Right atrium auricular region (tissue), 2 donors: ENCODE results near the gene ZBTB7A. TPM values are rescaled to one million over a fixed set of nuclear protein-coding genes. Genes with fewer than 3 reads are reported as not detected.

Experiments used
- DNase-seq: peaks from one replicate; pipeline ENCODE4 v3.0.0-alpha.2; 2019; ENCODE audit warnings: low spot score
- H3K27ac ChIP-seq, 2 donors: fragments of 200-600 bp; sonication (generic); 1 replicate in 1 of 2; 2 replicates in 1 of 2; pipeline ENCODE4 v1.5.1; 2016 to 2019
- H3K27me3 ChIP-seq, 2 donors: fragments of 200-600 bp; sonication (generic); one replicate each; pipeline versions ENCODE4 v1.5.1 to v1.6.0; 2017 to 2019
- H3K36me3 ChIP-seq: fragments of 200-600 bp; sonication (generic); one replicate; pipeline ENCODE4 v1.5.1; 2016
- H3K4me1 ChIP-seq, 2 donors: fragments of 200-600 bp; sonication (generic); one replicate each; pipeline versions ENCODE4 v1.5.1 to v1.6.0; 2017 to 2019
- H3K4me3 ChIP-seq, 2 donors: fragments of 200-600 bp; sonication (generic); 1 replicate in 1 of 2; 2 replicates in 1 of 2; pipeline ENCODE4 v1.5.1; 2017 to 2019; ENCODE audit warnings: mild to moderate bottlenecking in 1 of 2, moderate library complexity in 1 of 2
- H3K9me3 ChIP-seq, 2 donors: fragments of 200-600 bp; sonication (generic); one replicate each; pipeline ENCODE4 v1.5.1; 2019
- total RNA-seq, 2 donors: library from RNA; depleted of rRNA; stranded (reverse); fragments of >200 nt; gene quantifications; one replicate each; pipeline ENCODE4 v1.1.0, GENCODE V29; 2016
- TF ChIP-seq, protein P1 (sequence below), 2 donors: fragments of 200-600 bp; sonication (generic); IDR thresholded peaks; one replicate each; pipeline ENCODE4 v1.5.1; 2019; ENCODE audit warnings: antibody characterized with exemption in 2 of 2

Gene ZBTB7A
- total RNA-seq, 2 donors from 2014 or later, result 33.8 to 50.0 TPM

DNA sequence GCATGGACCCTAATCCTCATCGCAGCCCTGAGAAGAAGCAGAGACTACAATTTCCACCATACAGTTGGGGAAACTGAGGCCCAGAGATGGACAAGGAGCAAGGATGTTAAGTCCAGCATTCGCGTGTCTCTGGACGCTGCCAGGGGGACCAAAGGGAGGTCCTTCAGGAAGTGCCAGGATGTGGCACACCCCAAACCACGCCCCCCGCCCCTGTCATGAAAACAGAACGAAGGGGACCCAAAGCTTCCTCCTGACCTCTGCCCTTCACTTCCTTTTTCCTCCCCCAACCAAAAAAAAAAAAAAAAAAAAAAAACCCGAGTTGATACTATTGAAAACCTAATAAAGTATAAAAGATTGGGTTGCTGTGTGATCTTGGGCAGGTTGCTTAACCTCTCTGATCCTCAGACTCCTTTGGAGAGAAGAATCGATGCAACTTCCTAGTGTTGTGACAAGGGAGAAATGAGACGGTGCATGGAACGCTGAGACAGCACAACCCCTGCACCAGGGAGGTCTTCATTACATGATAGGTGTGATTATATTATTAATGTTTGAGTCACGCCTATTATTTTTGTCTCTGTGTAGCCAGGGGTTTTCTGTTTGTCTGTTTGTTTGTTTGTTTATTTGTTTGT, 2.7 kb upstream of the ZBTB7A start:
- Histone ChIP-seq H3K4me1 (peaks cover 0 to 13% of the 10 kb centered on the region in 2 donors), H3K9me3 (no peaks in the 10 kb centered on the region), H3K27ac (no peak overlapping the region), H3K36me3 (no peaks in the 10 kb centered on the region), H3K27me3 (no peaks in the 10 kb centered on the region), H3K4me3 (no peak overlapping the region)
- no peak for DNase-seq
- TF ChIP-seq, protein P1, sequence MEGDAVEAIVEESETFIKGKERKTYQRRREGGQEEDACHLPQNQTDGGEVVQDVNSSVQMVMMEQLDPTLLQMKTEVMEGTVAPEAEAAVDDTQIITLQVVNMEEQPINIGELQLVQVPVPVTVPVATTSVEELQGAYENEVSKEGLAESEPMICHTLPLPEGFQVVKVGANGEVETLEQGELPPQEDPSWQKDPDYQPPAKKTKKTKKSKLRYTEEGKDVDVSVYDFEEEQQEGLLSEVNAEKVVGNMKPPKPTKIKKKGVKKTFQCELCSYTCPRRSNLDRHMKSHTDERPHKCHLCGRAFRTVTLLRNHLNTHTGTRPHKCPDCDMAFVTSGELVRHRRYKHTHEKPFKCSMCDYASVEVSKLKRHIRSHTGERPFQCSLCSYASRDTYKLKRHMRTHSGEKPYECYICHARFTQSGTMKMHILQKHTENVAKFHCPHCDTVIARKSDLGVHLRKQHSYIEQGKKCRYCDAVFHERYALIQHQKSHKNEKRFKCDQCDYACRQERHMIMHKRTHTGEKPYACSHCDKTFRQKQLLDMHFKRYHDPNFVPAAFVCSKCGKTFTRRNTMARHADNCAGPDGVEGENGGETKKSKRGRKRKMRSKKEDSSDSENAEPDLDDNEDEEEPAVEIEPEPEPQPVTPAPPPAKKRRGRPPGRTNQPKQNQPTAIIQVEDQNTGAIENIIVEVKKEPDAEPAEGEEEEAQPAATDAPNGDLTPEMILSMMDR (IDR thresholded peaks at IDR 0.05), result no peak

DNA sequence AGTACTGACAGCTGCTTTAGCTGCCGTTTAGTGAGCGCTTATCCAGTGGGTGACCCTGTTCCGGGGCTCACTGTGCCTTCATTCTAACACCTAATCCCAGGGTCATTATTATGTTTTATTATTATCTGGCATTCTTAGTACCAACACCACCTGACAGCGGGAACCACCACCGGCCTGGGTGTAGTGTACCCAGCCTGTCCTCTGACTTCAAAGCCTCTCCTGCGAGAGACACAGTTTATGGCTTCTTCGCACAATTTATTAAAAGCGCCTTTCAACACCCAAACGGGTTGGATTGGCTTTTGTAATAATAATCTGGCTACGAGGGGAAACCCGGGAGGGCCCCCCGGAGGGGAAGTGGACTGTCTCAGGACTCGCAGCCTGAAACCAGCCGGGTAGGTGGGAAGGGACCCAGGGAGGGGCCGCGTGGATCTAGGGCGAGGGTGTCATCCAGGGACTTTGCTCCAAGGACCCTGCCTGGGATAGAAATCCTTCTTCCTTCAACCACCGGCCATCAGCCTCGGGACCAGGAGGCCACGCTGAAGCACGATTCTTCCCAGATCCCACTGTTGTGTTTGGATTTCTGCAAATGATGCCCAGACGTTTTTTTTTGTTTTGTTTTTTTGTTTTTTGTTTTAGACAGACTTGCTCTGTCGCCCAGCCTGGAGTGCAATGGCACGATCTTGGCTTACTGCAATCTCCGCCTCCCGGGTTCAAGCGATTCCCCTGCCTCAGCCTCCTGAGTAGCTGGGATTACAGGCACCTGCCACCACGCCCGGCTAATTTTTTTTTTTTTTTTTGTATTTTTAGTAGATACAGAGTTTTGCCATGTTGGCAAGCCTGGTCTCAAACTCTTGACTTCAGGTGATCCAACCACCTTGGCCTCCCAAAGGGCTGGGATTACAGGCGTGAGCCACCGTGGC, 1.6 kb upstream of the ZBTB7A start:
- peaks cover 2% of the 10 kb centered on the region for H3K36me3 ChIP-seq
- H3K4me1 ChIP-seq, result peaks cover 0 to 24% of the 10 kb centered on the region in 2 donors
- H3K27ac ChIP-seq, result peak overlapping the region; percentile 97 to 99
- no peak for DNase-seq
- H3K9me3 ChIP-seq, result no peaks in the 10 kb centered on the region
- no peaks in the 10 kb centered on the region for H3K27me3 ChIP-seq
- TF ChIP-seq, protein P1 (IDR thresholded peaks at IDR 0.05), result no peak
- H3K4me3 ChIP-seq, result peak overlapping the region; percentile 98 to 100

DNA sequence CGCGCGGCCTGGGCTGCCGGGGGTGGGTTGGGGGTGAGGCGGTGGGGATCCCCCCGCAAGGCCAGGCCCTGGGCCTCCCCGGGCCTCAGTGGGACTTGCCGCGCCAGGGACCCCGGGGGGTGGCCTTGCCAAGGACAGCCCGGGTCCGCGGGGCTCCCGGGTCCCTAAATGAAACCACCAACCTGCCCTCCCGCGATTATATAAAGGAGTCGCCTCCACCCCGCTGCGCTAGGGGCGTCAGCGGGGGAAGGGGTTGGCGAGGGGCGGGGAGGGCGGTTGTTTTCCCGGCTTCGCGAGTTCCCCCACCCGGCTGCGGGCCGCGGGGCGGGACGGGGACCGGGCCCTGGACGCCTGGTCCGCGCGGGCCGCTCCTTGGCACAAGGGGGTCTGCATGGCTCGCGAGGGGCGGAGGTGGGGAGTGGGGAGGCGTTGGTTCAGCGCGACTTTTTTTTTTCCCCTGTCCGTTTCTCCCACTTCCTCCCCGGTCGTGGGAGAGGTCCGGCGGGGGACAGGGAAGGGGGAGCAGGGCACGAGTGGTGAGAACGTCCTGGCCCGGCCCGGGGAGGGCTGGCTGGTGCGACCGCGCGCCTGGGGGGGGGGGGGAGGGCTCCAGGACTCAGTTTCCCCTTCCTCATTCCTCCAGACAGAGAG, 822 bp upstream of the ZBTB7A start:
- no peak for DNase-seq
- H3K36me3 ChIP-seq, result peaks cover 10% of the 10 kb centered on the region
- H3K27me3 ChIP-seq, result no peaks in the 10 kb centered on the region
- TF ChIP-seq, protein P1 (IDR thresholded peaks at IDR 0.05), result no peak
- peak overlapping the region; percentile 97 to 99 for H3K27ac ChIP-seq
- H3K4me3 ChIP-seq, result peak overlapping the region; percentile 98 to 100
- H3K9me3 ChIP-seq, result no peaks in the 10 kb centered on the region
- H3K4me1 ChIP-seq, result peaks cover 0 to 32% of the 10 kb centered on the region in 2 donors

DNA sequence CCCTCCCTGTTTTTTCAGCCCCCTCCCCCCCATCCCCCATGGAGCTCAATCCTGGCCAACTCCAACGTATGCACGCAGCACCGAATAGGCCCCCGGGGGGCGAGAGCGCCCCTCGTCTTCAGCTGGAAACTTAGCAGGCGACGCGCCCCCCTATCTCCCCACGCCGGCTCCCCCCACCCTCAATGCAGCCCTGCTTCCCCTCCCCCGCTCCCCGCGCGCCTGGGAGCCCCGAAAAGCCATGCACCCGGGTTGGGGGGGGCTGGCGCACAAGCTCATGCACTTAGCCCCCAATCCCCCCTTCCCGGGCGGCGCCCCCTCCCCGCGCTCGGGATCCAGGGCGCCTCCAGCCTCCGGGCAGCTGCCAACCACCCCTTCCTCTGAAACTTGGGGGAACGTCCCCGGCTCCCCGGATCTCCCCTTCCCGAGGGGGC, 508 bp downstream of the ZBTB7A start:
- H3K4me3 ChIP-seq, result peak overlapping the region; percentile 98 to 100
- TF ChIP-seq, protein P1 (IDR thresholded peaks at IDR 0.05), result no peak
- DNase-seq, result no peak
- peak overlapping the region; percentile 97 to 99 for H3K27ac ChIP-seq
- peaks cover 10% of the 10 kb centered on the region for H3K36me3 ChIP-seq
- H3K27me3 ChIP-seq, result no peaks in the 10 kb centered on the region
- H3K4me1 ChIP-seq, result peaks cover 0 to 46% of the 10 kb centered on the region in 2 donors
- no peaks in the 10 kb centered on the region for H3K9me3 ChIP-seq

DNA sequence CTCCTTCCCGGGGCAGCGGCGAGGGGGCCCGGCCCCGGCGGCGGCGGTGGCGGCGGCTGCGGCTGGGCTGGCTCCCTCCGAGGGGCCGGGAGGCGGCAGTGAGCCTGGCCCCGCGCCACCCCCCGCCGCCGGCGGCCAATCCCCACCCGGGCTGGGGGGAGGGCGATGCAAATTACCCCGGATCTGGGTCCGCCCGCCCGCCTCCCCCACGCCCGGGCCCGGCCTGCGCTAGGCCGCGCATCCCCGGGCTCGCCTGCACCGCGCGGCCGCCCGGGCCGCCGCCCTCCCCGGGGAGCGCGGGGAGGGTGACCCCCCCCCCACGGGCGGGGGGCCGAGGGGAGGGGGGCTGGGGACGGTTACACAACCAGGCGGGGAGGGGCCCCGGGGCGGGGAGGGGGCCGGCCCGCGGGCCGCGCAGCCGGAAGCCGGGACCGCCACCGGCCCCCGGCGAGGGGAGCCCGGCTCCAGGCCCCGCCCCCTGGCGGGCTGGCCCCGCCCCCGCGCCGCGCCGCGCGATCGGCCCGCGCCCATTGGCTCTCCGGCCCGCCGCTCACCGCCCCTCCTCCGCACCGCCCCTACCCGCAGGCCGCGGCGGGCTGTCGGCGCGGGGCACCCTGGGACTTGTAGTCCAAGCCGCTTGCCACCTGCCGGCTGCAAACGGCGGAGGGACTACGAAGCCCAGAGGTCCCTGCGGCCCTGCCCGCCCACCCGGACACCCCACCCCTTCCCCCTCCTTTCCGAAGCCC, 1.1 kb downstream of the ZBTB7A start:
- TF ChIP-seq, protein P1 (IDR thresholded peaks at IDR 0.05), result no peak
- Histone ChIP-seq H3K9me3 (no peaks in the 10 kb centered on the region), H3K27ac (peak overlapping the region; percentile 99), H3K4me3 (peak overlapping the region; percentile 98 to 100), H3K27me3 (no peaks in the 10 kb centered on the region), H3K36me3 (peaks cover 10% of the 10 kb centered on the region), H3K4me1 (peaks cover 0 to 51% of the 10 kb centered on the region in 2 donors)
- peak; percentile 96 for DNase-seq
